GM23248 (cell line): ENCODE measurements around the gene DLG1.

Source experiments
- EZH2 ChIP-seq: fragments of 200-600 bp; sonication (generic); IDR thresholded peaks from 2 replicates; pipeline ENCODE4 v1.6.1; 2018; ENCODE audit warnings: antibody characterized with exemption, mild to moderate bottlenecking; ENCODE audit not compliant: insufficient read depth, poor library complexity, severe bottlenecking
- EZH2phosphoT487 ChIP-seq: fragments of 200-600 bp; sonication (generic); IDR thresholded peaks from 2 replicates; pipeline ENCODE4 v1.6.1; 2018; ENCODE audit warnings: antibody characterized with exemption, moderate library complexity, mild to moderate bottlenecking, low read depth; ENCODE audit not compliant: insufficient read depth

DNA sequence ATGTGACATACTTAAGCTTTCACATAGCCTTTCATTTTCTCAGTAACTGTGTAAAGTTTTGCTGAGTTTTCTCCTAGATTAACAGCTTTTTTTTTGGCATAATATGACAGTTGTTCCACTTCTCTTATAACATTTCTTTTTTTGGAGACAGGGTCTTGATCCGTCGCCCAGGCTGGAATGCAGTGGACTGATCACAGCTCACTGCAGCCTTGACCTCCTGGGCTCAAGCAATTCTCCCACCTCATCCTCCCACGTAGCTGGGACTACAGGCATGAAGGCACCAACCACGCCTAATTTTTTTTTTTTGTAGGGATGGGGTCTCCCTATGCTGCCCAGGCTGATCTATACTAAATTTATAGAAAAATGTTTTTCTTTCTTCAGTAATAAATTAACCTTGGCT, 30.1 kb downstream of the DLG1 start:
- TF ChIP-seq EZH2 (no peak), EZH2phosphoT487 (no peak)
